Measurements from ENCODE around the gene ANKRD63.

DNA sequence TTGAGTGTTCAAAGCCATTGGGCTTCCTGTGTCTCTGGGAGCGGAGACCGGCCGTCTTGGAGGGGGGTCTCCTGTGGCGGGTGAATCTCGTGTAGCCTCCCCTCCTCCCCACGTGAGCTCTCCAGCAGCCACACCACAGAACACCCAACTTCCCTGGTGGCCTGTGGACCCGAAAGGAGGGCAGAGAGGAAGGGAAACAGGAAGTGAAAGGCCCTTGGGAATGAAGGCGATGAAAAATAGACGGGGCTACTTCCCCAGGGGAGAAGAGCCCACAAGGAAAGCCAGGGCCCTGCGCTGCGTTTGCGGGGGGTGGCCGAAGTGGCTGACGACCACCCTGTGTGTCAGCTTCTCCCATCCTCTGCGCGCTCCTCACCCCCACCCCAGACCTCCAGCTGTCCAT lies 5.4 kb downstream of the ANKRD63 start:
- TF ChIP-seq, protein P1, sequence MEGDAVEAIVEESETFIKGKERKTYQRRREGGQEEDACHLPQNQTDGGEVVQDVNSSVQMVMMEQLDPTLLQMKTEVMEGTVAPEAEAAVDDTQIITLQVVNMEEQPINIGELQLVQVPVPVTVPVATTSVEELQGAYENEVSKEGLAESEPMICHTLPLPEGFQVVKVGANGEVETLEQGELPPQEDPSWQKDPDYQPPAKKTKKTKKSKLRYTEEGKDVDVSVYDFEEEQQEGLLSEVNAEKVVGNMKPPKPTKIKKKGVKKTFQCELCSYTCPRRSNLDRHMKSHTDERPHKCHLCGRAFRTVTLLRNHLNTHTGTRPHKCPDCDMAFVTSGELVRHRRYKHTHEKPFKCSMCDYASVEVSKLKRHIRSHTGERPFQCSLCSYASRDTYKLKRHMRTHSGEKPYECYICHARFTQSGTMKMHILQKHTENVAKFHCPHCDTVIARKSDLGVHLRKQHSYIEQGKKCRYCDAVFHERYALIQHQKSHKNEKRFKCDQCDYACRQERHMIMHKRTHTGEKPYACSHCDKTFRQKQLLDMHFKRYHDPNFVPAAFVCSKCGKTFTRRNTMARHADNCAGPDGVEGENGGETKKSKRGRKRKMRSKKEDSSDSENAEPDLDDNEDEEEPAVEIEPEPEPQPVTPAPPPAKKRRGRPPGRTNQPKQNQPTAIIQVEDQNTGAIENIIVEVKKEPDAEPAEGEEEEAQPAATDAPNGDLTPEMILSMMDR (conservative IDR thresholded peaks at IDR 0.05 in 1 of 2, IDR thresholded peaks at IDR 0.05 in 1 of 2; ENCODE audit: low read depth in 1 of 2, low read length in 2 of 2), result no peak
- no peak for TF ChIP-seq EZH2 (IDR thresholded peaks at IDR 0.05; ENCODE audit: low read length, missing control alignments)

Measured in fibroblast of lung (primary cell).